ENCODE measurements around the gene MLXIP.
"Not testable (repeated sequence)": the region's sequence is repeated elsewhere in the genome, so short reads cannot be mapped to it uniquely, and the experiment has no call there.

MLXIP gene

GRCh38 chr12:122172262-122172939, 93.8 kb downstream of the MLXIP start:
- Histone ChIP-seq H3K9me3 (ENCODE audit: insufficient read depth, low read depth, low read length) (no peaks in the 10 kb centered on the region), H3K9me2 (replicated peaks; ENCODE audit: low read depth, low read length) (no peaks in the 10 kb centered on the region), H3K9ac (ENCODE audit: low read depth, low read length, poor library complexity, severe bottlenecking) (no peak overlapping the region), H3K4me3 (ENCODE audit: low read length, poor library complexity, severe bottlenecking) (no peak overlapping the region), H3F3A (ENCODE audit: low read depth) (no peaks in the 10 kb centered on the region), H3K4me1 (ENCODE audit: insufficient read depth, low read length, poor library complexity, severe bottlenecking) (no peaks in the 10 kb centered on the region), H3K27me3 (ENCODE audit: insufficient read depth, low read length, poor library complexity, severe bottlenecking) (no peaks in the 10 kb centered on the region), H2AFZ (ENCODE audit: low read length) (no peak overlapping the region), H3K36me3 (ENCODE audit: insufficient read depth, low read length) (no peaks in the 10 kb centered on the region), H4K20me1 (ENCODE audit: insufficient read depth, low read length, poor library complexity, severe bottlenecking) (no peaks in the 10 kb centered on the region), H3K79me2 (ENCODE audit: insufficient read depth, low read length) (no peaks in the 10 kb centered on the region), H3K4me2 (ENCODE audit: low read depth, low read length, poor library complexity, severe bottlenecking) (no peak overlapping the region)
- TF ChIP-seq, protein P1, sequence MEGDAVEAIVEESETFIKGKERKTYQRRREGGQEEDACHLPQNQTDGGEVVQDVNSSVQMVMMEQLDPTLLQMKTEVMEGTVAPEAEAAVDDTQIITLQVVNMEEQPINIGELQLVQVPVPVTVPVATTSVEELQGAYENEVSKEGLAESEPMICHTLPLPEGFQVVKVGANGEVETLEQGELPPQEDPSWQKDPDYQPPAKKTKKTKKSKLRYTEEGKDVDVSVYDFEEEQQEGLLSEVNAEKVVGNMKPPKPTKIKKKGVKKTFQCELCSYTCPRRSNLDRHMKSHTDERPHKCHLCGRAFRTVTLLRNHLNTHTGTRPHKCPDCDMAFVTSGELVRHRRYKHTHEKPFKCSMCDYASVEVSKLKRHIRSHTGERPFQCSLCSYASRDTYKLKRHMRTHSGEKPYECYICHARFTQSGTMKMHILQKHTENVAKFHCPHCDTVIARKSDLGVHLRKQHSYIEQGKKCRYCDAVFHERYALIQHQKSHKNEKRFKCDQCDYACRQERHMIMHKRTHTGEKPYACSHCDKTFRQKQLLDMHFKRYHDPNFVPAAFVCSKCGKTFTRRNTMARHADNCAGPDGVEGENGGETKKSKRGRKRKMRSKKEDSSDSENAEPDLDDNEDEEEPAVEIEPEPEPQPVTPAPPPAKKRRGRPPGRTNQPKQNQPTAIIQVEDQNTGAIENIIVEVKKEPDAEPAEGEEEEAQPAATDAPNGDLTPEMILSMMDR (conservative IDR thresholded peaks at IDR 0.05; ENCODE audit: low read length) = no peak
- TF ChIP-seq EZH2phosphoT487 (IDR thresholded peaks at IDR 0.05; ENCODE audit: borderline replicate concordance) = no peak

DNA sequence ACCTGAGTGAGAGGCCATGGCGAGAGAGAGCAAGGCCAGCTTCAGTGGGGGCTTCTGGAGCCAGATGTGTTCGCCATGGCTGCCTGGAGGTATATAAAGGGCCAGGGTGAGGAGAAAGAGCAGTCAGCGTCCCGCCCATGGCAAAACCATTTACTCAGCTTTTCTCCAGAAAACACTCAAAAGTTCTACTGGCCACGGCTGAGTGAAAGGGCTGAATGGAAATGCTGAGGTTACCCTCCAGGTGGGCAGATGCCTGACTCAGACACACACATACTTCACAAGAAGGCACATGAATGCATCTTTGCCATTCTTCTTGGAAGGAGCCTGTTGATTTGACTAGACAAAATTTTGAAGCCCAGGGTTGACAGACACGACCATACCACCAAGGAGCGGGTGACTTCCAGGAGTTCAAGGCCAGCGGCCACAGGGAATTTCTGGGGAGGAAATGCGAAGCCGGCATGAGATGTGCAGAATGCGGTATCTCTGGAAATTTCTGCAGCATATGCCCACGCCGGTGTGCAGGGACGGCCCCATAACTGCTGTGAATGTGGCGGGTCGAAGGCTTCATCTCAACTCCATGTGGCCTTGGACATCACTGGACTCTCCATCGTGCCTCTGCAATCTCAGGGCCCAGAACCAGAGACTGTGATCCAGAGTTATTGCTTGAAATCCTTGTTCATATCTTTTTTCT, 95.7 kb downstream of the MLXIP start, which contains the start of gene IL31:
IL31 (minus strand) TSS at position 67 of the 691 bp plus-strand sequence; CDS start at position 18, 49 bp downstream.
- Histone ChIP-seq H3K9ac (ENCODE audit: low read depth, low read length, poor library complexity, severe bottlenecking) (no peak within 1 kb of the TSS), H3K36me3 (ENCODE audit: insufficient read depth, low read length) (no peaks in the 10 kb centered on the region), H3K79me2 (ENCODE audit: insufficient read depth, low read length) (no peaks in the 10 kb centered on the region), H3K4me2 (ENCODE audit: low read depth, low read length, poor library complexity, severe bottlenecking) (no peak within 1 kb of the TSS), H3K9me3 (ENCODE audit: insufficient read depth, low read depth, low read length) (no peaks in the 10 kb centered on the region), H3K4me1 (ENCODE audit: insufficient read depth, low read length, poor library complexity, severe bottlenecking) (no peaks in the 10 kb centered on the region), H3K27me3 (ENCODE audit: insufficient read depth, low read length, poor library complexity, severe bottlenecking) (no peaks in the 10 kb centered on the region), H2AFZ (ENCODE audit: low read length) (no peak within 1 kb of the TSS), H4K20me1 (ENCODE audit: insufficient read depth, low read length, poor library complexity, severe bottlenecking) (no peaks in the 10 kb centered on the region), H3F3A (ENCODE audit: low read depth) (no peaks in the 10 kb centered on the region), H3K4me3 (ENCODE audit: low read length, poor library complexity, severe bottlenecking) (no peak within 1 kb of the TSS), H3K9me2 (replicated peaks; ENCODE audit: low read depth, low read length) (no peaks in the 10 kb centered on the region)
- no peak for TF ChIP-seq EZH2phosphoT487 (IDR thresholded peaks at IDR 0.05; ENCODE audit: borderline replicate concordance)
- TF ChIP-seq, protein P1 (conservative IDR thresholded peaks at IDR 0.05; ENCODE audit: low read length) = no peak

- not testable (repeated sequence) for H3K36me3 ChIP-seq (ENCODE audit: insufficient read depth, low read length); H3K4me1 ChIP-seq (ENCODE audit: insufficient read depth, low read length, poor library complexity, severe bottlenecking); H3K4me3 ChIP-seq (ENCODE audit: low read length, poor library complexity, severe bottlenecking); H3K27me3 ChIP-seq (ENCODE audit: insufficient read depth, low read length, poor library complexity, severe bottlenecking); H4K20me1 ChIP-seq (ENCODE audit: insufficient read depth, low read length, poor library complexity, severe bottlenecking); H3K79me2 ChIP-seq (ENCODE audit: insufficient read depth, low read length); H3K4me2 ChIP-seq (ENCODE audit: low read depth, low read length, poor library complexity, severe bottlenecking); H2AFZ ChIP-seq (ENCODE audit: low read length); H3F3A ChIP-seq (ENCODE audit: low read depth); H3K9me2 ChIP-seq (replicated peaks; ENCODE audit: low read depth, low read length); H3K9me3 ChIP-seq (ENCODE audit: insufficient read depth, low read depth, low read length); H3K9ac ChIP-seq (ENCODE audit: low read depth, low read length, poor library complexity, severe bottlenecking)
Measured at GRCh38 chr12:122176473-122176872, 97.9 kb downstream of the MLXIP start.

All from Loucy (cell line).